MM.1S (cell line): ENCODE data around the gene ECHDC1.

Source experiments
- CTCF ChIP-seq: fragments of 300-600 bp; sonication (generic); IDR thresholded peaks from 2 replicates; pipeline ENCODE4 v1.5.1; 2016; ENCODE audit warnings: antibody characterized with exemption, low read length, mixed read lengths
- EZH2 ChIP-seq: fragments of 300-600 bp; sonication (generic); optimal IDR thresholded peaks from 2 replicates; pipeline ENCODE3; 2017; ENCODE audit warnings: low read depth, mild to moderate bottlenecking, antibody characterized with exemption, low read length, mixed read lengths

- TF ChIP-seq EZH2 (no peak), CTCF (no peak)
Measured at GRCh38 chr6:127255286-127255685, 88.1 kb downstream of the ECHDC1 start.
